ENCODE data around the gene SH2B2.
"Not testable (repeated sequence)": the region's sequence is repeated elsewhere in the genome, so short reads cannot be mapped to it uniquely, and the experiment has no call there.

SH2B2 gene

DNA sequence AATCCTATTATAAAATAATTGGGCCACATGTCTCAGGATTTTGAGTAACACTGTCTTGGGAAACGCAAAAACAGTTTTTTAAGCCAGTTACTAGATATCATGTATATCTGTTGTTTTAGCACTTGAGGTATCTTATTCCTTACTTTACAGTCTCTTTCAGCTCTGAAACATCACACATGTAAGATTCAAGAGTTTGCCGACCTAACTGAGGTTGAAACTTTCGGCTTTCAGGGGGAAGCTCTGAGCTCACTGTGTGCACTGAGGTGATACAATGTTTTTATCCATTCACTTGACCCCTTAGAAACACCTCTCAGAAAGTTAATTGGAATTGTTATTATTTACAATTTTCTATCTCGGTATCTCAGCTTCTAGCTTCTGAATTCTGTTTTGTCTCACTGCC, 50.8 kb downstream of the SH2B2 start:
- CTCF ChIA-PET; H3K36me3 ChIP-seq (ENCODE audit: control insufficient read depth in 4 of 4, insufficient read depth in 4 of 4, low read length in 3 of 4); DNase-seq; H3K9me3 ChIP-seq (ENCODE audit: control extremely low read depth in 1 of 5, control insufficient read depth in 4 of 5, insufficient read depth in 2 of 5, low read depth in 1 of 5, low read length in 4 of 5); H3K27me3 ChIP-seq (replicated peaks in 2 of 5; ENCODE audit: control insufficient read depth in 4 of 5, insufficient read depth in 5 of 5, low read length in 4 of 5); H3K4me1 ChIP-seq (ENCODE audit: control extremely low read depth in 1 of 4, control insufficient read depth in 4 of 4, insufficient read depth in 4 of 4, low read length in 3 of 4); H3K4me3 ChIP-seq (ENCODE audit: control insufficient read depth in 1 of 7, extremely low read depth in 1 of 7, insufficient read depth in 4 of 7, low read depth in 2 of 7, low read length in 6 of 7); POLR2A ChIA-PET; H3K27ac ChIP-seq (ENCODE audit: insufficient read depth in 1 of 2, low read depth in 1 of 2, low read length in 2 of 2, poor library complexity in 1 of 2, severe bottlenecking in 2 of 2): not testable (repeated sequence)
- no CpG with 5 or more reads among the region's 4 CpGs for WGBS (ENCODE audit: insufficient coverage)

DNA sequence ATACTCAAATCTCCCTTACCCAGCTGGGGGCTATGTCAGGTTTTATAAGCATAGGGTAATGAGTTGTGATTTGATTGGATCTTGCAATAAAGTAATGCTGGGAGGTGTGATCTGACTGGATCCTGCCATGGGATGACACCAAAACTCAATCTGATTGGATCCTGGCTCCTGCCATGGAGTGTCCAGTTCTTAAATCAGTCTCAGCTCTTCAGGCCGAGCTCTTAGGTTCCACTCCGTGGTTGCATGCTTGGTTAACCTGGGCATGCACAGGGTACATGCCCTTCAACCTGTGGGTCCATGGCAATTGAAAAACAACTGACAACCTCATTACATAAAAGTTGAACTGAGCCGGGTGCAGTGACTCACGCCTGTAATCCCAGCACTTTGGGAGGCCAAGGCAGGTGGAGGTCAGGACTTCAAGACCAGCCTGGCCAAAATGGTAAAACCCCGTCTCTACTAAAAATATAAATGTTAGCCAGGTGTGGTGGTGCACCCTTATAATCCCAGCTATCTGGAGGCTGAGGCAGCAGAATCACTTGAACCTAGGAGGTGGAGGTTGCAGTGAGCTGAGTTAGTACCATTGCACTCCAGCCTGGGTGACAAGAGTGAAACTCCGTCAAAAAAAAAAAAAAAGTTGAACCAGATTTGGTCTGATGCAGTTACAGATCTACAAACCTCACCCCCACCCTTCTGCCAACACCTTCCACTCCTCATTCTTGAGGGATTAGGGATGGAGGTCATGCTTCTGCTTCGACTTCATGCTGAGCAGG, 54.1 kb downstream of the SH2B2 start:
- H3K4me3 ChIP-seq (ENCODE audit: control insufficient read depth in 1 of 7, extremely low read depth in 1 of 7, insufficient read depth in 4 of 7, low read depth in 2 of 7, low read length in 6 of 7); H3K27ac ChIP-seq (ENCODE audit: insufficient read depth in 1 of 2, low read depth in 1 of 2, low read length in 2 of 2, poor library complexity in 1 of 2, severe bottlenecking in 2 of 2); H3K9me3 ChIP-seq (ENCODE audit: control extremely low read depth in 1 of 5, control insufficient read depth in 4 of 5, insufficient read depth in 2 of 5, low read depth in 1 of 5, low read length in 4 of 5); H3K27me3 ChIP-seq (replicated peaks in 2 of 5; ENCODE audit: control insufficient read depth in 4 of 5, insufficient read depth in 5 of 5, low read length in 4 of 5); POLR2A ChIA-PET; DNase-seq; H3K4me1 ChIP-seq (ENCODE audit: control extremely low read depth in 1 of 4, control insufficient read depth in 4 of 4, insufficient read depth in 4 of 4, low read length in 3 of 4); CTCF ChIA-PET; H3K36me3 ChIP-seq (ENCODE audit: control insufficient read depth in 4 of 4, insufficient read depth in 4 of 4, low read length in 3 of 4): not testable (repeated sequence)
- WGBS (ENCODE audit: insufficient coverage): no CpG with 5 or more reads among the region's 7 CpGs

DNA sequence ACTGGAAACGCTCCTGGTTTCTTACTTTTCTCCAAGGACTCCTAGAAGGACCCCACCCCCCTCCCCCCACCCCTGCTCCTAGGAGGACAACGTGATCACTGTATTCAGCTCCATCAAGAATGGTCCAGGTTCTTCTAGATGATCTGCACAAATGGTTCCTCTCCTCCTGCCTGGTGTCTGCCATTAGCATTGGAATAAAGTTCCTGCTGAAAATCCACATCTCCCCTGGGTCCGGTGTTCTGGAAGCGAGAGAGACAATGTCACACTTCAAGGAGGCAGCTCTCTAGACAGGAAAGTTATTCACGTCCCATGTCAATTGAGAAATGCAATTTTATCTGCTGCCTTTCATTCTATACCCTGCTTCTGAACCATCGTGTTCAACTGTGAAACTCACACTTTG, 60.3 kb downstream of the SH2B2 start:
- WGBS (ENCODE audit: insufficient coverage): no CpG with 5 or more reads among the region's 6 CpGs
- CTCF ChIA-PET: not testable (repeated sequence)

DNA sequence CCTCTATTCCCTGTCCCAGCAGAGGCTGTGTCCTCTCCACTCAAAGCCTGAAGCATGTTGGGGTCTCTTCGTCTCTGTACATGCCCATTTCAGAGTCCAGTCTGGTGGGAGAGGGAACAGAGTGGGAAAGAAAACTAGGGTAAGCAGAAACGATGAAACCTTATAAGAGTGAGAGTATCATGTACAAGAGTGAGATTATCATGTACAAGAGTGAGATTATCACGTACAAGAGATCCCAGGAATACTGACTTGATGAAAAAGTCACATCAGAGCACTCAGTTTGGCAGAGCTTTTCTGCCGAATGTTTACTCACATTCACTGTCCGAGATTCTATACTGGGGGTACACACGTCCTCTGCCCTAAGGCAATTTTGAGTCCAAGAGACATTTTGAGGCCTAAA, 69.7 kb downstream of the SH2B2 start, which contains the start of gene SPDYE6:
TSS of gene SPDYE6 (minus strand) at position 101 of the 400 bp plus-strand sequence. CDS start 421 bp downstream, outside the sequence.
- H3K27ac ChIP-seq (ENCODE audit: insufficient read depth in 1 of 2, low read depth in 1 of 2, low read length in 2 of 2, poor library complexity in 1 of 2, severe bottlenecking in 2 of 2); H3K36me3 ChIP-seq (ENCODE audit: control insufficient read depth in 4 of 4, insufficient read depth in 4 of 4, low read length in 3 of 4); DNase-seq; CTCF ChIA-PET; H3K4me1 ChIP-seq (ENCODE audit: control extremely low read depth in 1 of 4, control insufficient read depth in 4 of 4, insufficient read depth in 4 of 4, low read length in 3 of 4); H3K4me3 ChIP-seq (ENCODE audit: control insufficient read depth in 1 of 7, extremely low read depth in 1 of 7, insufficient read depth in 4 of 7, low read depth in 2 of 7, low read length in 6 of 7); H3K27me3 ChIP-seq (replicated peaks in 2 of 5; ENCODE audit: control insufficient read depth in 4 of 5, insufficient read depth in 5 of 5, low read length in 4 of 5); H3K9me3 ChIP-seq (ENCODE audit: control extremely low read depth in 1 of 5, control insufficient read depth in 4 of 5, insufficient read depth in 2 of 5, low read depth in 1 of 5, low read length in 4 of 5); POLR2A ChIA-PET: not testable (repeated sequence)
- no CpG with 5 or more reads among the region's 6 CpGs for WGBS (ENCODE audit: insufficient coverage)

More for the DNA sequence above, 60.3 kb downstream of the SH2B2 start:
- H3K27ac ChIP-seq (ENCODE audit: insufficient read depth in 1 of 2, low read depth in 1 of 2, low read length in 2 of 2, poor library complexity in 1 of 2, severe bottlenecking in 2 of 2); POLR2A ChIA-PET; H3K9me3 ChIP-seq (ENCODE audit: control extremely low read depth in 1 of 5, control insufficient read depth in 4 of 5, insufficient read depth in 2 of 5, low read depth in 1 of 5, low read length in 4 of 5); H3K36me3 ChIP-seq (ENCODE audit: control insufficient read depth in 4 of 4, insufficient read depth in 4 of 4, low read length in 3 of 4); H3K27me3 ChIP-seq (replicated peaks in 2 of 5; ENCODE audit: control insufficient read depth in 4 of 5, insufficient read depth in 5 of 5, low read length in 4 of 5); DNase-seq; H3K4me3 ChIP-seq (ENCODE audit: control insufficient read depth in 1 of 7, extremely low read depth in 1 of 7, insufficient read depth in 4 of 7, low read depth in 2 of 7, low read length in 6 of 7); H3K4me1 ChIP-seq (ENCODE audit: control extremely low read depth in 1 of 4, control insufficient read depth in 4 of 4, insufficient read depth in 4 of 4, low read length in 3 of 4): not testable (repeated sequence)

DNA sequence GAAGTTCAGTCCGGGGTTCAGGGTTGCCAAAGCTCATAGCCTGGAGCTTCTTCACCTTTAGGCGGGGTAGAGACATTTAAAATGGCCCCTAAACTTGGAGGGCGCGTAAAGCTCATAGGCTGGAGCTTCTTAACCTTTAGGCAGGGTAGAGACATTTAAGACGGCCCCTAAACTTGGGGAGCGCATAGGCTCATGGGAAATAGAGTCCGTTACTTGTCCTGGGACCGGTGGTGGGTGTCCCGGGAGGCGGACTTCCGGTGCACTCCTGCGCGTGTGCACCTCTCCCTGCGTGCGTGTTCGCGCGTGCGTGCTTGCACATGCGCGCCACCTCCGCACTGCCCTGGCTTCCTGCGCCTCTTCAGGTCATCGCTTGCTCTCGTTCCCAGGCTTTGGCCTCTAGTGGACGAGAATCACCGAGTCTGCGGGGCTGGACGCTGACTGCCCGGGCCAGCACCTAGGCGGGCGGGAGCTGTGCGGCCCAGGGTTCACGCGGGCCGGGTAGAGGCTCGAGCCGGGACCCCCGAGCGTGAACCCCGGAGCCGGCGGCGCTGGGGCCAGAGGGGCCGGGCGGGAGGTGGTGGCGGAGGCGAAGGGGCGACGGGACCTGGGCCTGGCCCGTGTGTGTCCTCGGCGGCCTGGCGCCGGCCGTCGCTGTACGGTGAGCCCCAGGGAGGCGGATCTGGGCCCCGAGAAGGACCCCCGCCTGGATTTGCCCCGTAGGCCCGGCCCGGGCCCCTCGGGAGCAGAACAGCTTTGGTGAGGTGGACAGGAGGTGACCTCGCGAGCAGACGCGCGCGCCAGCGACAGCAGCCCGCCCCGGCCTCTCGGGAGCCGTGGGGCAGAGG, 77.1 kb downstream of the SH2B2 start:
- POLR2A ChIA-PET; H3K4me1 ChIP-seq (ENCODE audit: control extremely low read depth in 1 of 4, control insufficient read depth in 4 of 4, insufficient read depth in 4 of 4, low read length in 3 of 4); H3K36me3 ChIP-seq (ENCODE audit: control insufficient read depth in 4 of 4, insufficient read depth in 4 of 4, low read length in 3 of 4); H3K9me3 ChIP-seq (ENCODE audit: control extremely low read depth in 1 of 5, control insufficient read depth in 4 of 5, insufficient read depth in 2 of 5, low read depth in 1 of 5, low read length in 4 of 5); H3K27me3 ChIP-seq (replicated peaks in 2 of 5; ENCODE audit: control insufficient read depth in 4 of 5, insufficient read depth in 5 of 5, low read length in 4 of 5): not testable (repeated sequence)
- WGBS (ENCODE audit: insufficient coverage): under 1% methylated on average over 46 of the region's 76 CpGs
- H3K27ac ChIP-seq (ENCODE audit: insufficient read depth in 1 of 2, low read depth in 1 of 2, low read length in 2 of 2, poor library complexity in 1 of 2, severe bottlenecking in 2 of 2): peak overlapping the region; percentile 46 to 76
- CTCF ChIA-PET: interaction anchor here (1.4 kb wide), 1 partner anchor 35 kb away, joined by 3 read pairs; no protein-coding TSS in a partner anchor
- H3K4me3 ChIP-seq (ENCODE audit: control insufficient read depth in 1 of 7, extremely low read depth in 1 of 7, insufficient read depth in 4 of 7, low read depth in 2 of 7, low read length in 6 of 7): peak overlapping the region; percentile 51 to 87 (median 73)
- peak; percentile 97 to 99 (median 98) for DNase-seq

DNA sequence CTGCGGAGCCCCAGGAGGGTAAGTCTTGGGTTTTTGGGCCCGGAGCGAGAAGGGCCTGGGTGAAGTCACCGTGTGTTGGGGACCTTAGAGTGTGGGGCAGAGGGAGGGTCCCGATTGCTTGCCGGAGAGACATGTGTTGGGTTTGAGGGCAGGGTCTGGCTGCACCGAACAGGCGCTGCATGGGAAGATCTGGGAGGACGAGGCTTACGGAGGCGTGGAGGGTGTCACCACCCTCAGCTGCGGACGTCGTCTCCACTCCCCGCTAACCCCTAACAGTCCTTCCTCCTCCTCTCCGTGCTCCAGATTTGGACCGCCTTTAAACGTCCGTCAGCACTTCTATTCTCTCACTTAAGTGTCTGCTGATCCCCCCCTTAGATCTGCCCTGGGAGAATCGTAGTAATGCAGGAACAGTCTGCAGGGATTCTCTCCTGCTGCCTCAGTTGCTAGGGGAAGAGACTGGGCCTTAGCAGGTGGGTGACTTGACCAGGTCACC, 77.8 kb downstream of the SH2B2 start:
- H3K27me3 ChIP-seq (replicated peaks in 2 of 5; ENCODE audit: control insufficient read depth in 4 of 5, insufficient read depth in 5 of 5, low read length in 4 of 5); H3K36me3 ChIP-seq (ENCODE audit: control insufficient read depth in 4 of 4, insufficient read depth in 4 of 4, low read length in 3 of 4); H3K4me1 ChIP-seq (ENCODE audit: control extremely low read depth in 1 of 4, control insufficient read depth in 4 of 4, insufficient read depth in 4 of 4, low read length in 3 of 4); H3K9me3 ChIP-seq (ENCODE audit: control extremely low read depth in 1 of 5, control insufficient read depth in 4 of 5, insufficient read depth in 2 of 5, low read depth in 1 of 5, low read length in 4 of 5); POLR2A ChIA-PET: not testable (repeated sequence)
- 0% methylated on average over 1 of the region's 20 CpGs for WGBS (ENCODE audit: insufficient coverage)
- Histone ChIP-seq H3K4me3 (ENCODE audit: control insufficient read depth in 1 of 7, extremely low read depth in 1 of 7, insufficient read depth in 4 of 7, low read depth in 2 of 7, low read length in 6 of 7) (peak overlapping the region; percentile 51 to 87 (median 73)), H3K27ac (ENCODE audit: insufficient read depth in 1 of 2, low read depth in 1 of 2, low read length in 2 of 2, poor library complexity in 1 of 2, severe bottlenecking in 2 of 2) (peak overlapping the region; percentile 46 to 76)
- CTCF ChIA-PET: interaction anchor here (1.4 kb wide), 1 partner anchor 35 kb away, joined by 3 read pairs; no protein-coding TSS in a partner anchor
- DNase-seq: peak in 1 of 3 donors; percentile 0

DNA sequence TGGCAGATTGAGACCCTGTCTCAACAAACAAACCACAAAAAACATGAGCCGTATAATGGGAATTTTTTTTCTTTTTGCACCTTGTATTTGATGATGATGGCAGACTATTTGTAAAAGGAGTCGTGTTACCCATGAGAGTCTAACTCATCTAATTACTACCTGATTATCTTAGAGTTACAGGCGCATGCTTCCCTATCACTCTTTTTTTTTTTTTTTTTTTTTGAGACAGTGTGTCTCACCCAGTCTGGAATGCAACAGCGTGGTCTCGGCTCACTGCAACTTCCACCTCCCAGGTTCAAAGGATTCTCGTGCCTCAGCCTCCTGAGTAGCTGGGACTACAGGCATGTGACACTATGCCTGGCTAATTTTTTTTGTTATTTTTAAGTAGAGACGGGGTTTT, 78.7 kb downstream of the SH2B2 start:
- H3K4me3 ChIP-seq (ENCODE audit: control insufficient read depth in 1 of 7, extremely low read depth in 1 of 7, insufficient read depth in 4 of 7, low read depth in 2 of 7, low read length in 6 of 7); H3K9me3 ChIP-seq (ENCODE audit: control extremely low read depth in 1 of 5, control insufficient read depth in 4 of 5, insufficient read depth in 2 of 5, low read depth in 1 of 5, low read length in 4 of 5); POLR2A ChIA-PET; CTCF ChIA-PET; H3K27ac ChIP-seq (ENCODE audit: insufficient read depth in 1 of 2, low read depth in 1 of 2, low read length in 2 of 2, poor library complexity in 1 of 2, severe bottlenecking in 2 of 2); H3K27me3 ChIP-seq (replicated peaks in 2 of 5; ENCODE audit: control insufficient read depth in 4 of 5, insufficient read depth in 5 of 5, low read length in 4 of 5); H3K4me1 ChIP-seq (ENCODE audit: control extremely low read depth in 1 of 4, control insufficient read depth in 4 of 4, insufficient read depth in 4 of 4, low read length in 3 of 4); H3K36me3 ChIP-seq (ENCODE audit: control insufficient read depth in 4 of 4, insufficient read depth in 4 of 4, low read length in 3 of 4); DNase-seq: not testable (repeated sequence)
- WGBS (ENCODE audit: insufficient coverage): no CpG with 5 or more reads among the region's 7 CpGs

Data from common myeloid progenitor, CD34-positive (primary cell).